H1 (cell line): Measurements from ENCODE around the gene GATA5. TPM values are rescaled to one million over a fixed set of nuclear protein-coding genes. Genes with fewer than 3 reads are reported as not detected.

Experiments used
- CTCF ChIA-PET: fragments of 300-600 bp; sonication (Branson Sonifier 250); formaldehyde crosslinking; loops from one replicate; lab custom pipeline; 2021; ENCODE audit not compliant: partially characterized antibody; lab: Charles Lee
- POLR2A ChIA-PET: fragments of 300-600 bp; sonication (Branson Sonifier 250); formaldehyde crosslinking; loops from one replicate; lab custom pipeline; 2021; ENCODE audit warnings: inconsistent platforms; ENCODE audit not compliant: partially characterized antibody; lab: Charles Lee
- DNase-seq, 2 experiments: peaks; one replicate each; pipeline versions ENCODE4 v3.0.0 to v3.0.0-alpha.2; 2010 to 2022; ENCODE audit warnings: low spot score in 2 of 2, low read depth in 1 of 2, mixed read lengths in 1 of 2
- FAIRE-seq: peaks from 2 replicates; lab custom pipeline; 2011; peaks lifted over from hg19 to GRCh38; lab: Jason Lieb, UNC
- H2AFZ ChIP-seq: 2 replicates; pipeline ENCODE4 v1.8.1; 2012; ENCODE audit warnings: low read length, inconsistent platforms
- H2AK5ac ChIP-seq: 2 replicates; pipeline ENCODE4 v1.6.1; 2013; ENCODE audit warnings: low read depth, low read length
- H2BK120ac ChIP-seq: replicated peaks from 2 replicates; pipeline ENCODE3; 2013; ENCODE audit warnings: low read depth, low read length, inconsistent platforms
- H2BK12ac ChIP-seq: 2 replicates; pipeline ENCODE4 v1.6.1; 2013; ENCODE audit warnings: low read depth, low read length
- H2BK15ac ChIP-seq: 2 replicates; pipeline ENCODE4 v1.6.1; 2013; ENCODE audit warnings: low read length
- H2BK20ac ChIP-seq: 2 replicates; pipeline ENCODE4 v1.6.1; 2013; ENCODE audit warnings: low read length
- H2BK5ac ChIP-seq: 2 replicates; pipeline ENCODE4 v1.6.1; 2013; ENCODE audit warnings: low read depth, low read length
- H3K14ac ChIP-seq: 2 replicates; pipeline ENCODE4 v1.6.1; 2013; ENCODE audit warnings: inconsistent platforms; ENCODE audit not compliant: insufficient read length
- H3K18ac ChIP-seq: 2 replicates; pipeline ENCODE4 v1.6.1; 2013; ENCODE audit warnings: low read length; ENCODE audit errors: extremely low read depth
- H3K23ac ChIP-seq: 2 replicates; pipeline ENCODE4 v1.6.1; 2013; ENCODE audit warnings: inconsistent platforms; ENCODE audit not compliant: insufficient read length
- H3K23me2 ChIP-seq: 2 replicates; pipeline ENCODE4 v1.6.1; 2013; ENCODE audit warnings: low read depth, low read length
- H3K27ac ChIP-seq: 2 replicates; pipeline ENCODE4 v1.6.1; 2011; ENCODE audit warnings: low read depth, low read length, inconsistent platforms
- H3K27me3 ChIP-seq, 4 experiments: replicated peaks in 1 of 4; 1 replicate in 1 of 4; 2 replicates in 3 of 4; pipeline versions ENCODE4 v1.6.1 to v1.8.1; 2011 to 2013; ENCODE audit warnings: low read length in 3 of 4, mild to moderate bottlenecking in 3 of 4, inconsistent platforms in 2 of 4, mixed read lengths in 2 of 4, moderate library complexity in 1 of 4; ENCODE audit not compliant: control insufficient read depth in 3 of 4, insufficient read depth in 3 of 4; ENCODE audit errors: extremely low read depth in 1 of 4
- H3K36me3 ChIP-seq, 4 experiments: 2 replicates each; pipeline versions ENCODE4 v1.6.1 to v1.8.1; 2011 to 2013; ENCODE audit warnings: mild to moderate bottlenecking in 4 of 4, low read length in 3 of 4, moderate library complexity in 2 of 4, control low read depth in 1 of 4, inconsistent platforms in 1 of 4; ENCODE audit not compliant: insufficient read depth in 4 of 4, control insufficient read depth in 2 of 4
- H3K4ac ChIP-seq: replicated peaks from 2 replicates; pipeline ENCODE3; 2013; ENCODE audit warnings: low read length, low read depth, mixed read lengths, inconsistent platforms; ENCODE audit not compliant: insufficient read length
- H3K4me1 ChIP-seq, 4 experiments: replicated peaks in 1 of 4; 1 replicate in 1 of 4; 2 replicates in 3 of 4; pipeline versions ENCODE4 v1.6.1 to v1.8.1; 2011 to 2013; ENCODE audit warnings: low read length in 3 of 4, inconsistent platforms in 2 of 4, mixed read lengths in 1 of 4; ENCODE audit not compliant: insufficient read depth in 4 of 4, control insufficient read depth in 3 of 4
- H3K4me2 ChIP-seq, 2 experiments: 2 replicates each; pipeline versions ENCODE4 v1.6.1 to v1.8.1; 2011 to 2013; ENCODE audit warnings: low read depth in 2 of 2, low read length in 2 of 2, control low read depth in 1 of 2, inconsistent platforms in 1 of 2, mild to moderate bottlenecking in 1 of 2; ENCODE audit not compliant: insufficient read depth in 1 of 2
- H3K4me3 ChIP-seq, 4 experiments: fragments of 200-600, 300-600 bp in 1 of 4; sonication (generic), shearing (Covaris generic), sonication (Bioruptor Twin) in 1 of 4; 2 replicates each; pipeline versions ENCODE4 v1.5.1 to v1.8.1; 2011 to 2016; ENCODE audit warnings: low read length in 4 of 4, low read depth in 3 of 4, control low read depth in 2 of 4, inconsistent platforms in 2 of 4, mild to moderate bottlenecking in 2 of 4, mixed read lengths in 1 of 4, moderate library complexity in 1 of 4; ENCODE audit not compliant: insufficient read depth in 2 of 4; ENCODE audit errors: extremely low read depth in 1 of 4
- H3K56ac ChIP-seq: replicated peaks from 2 replicates; pipeline ENCODE3; 2013; ENCODE audit warnings: low read depth, mild to moderate bottlenecking, mixed read lengths, low read length, inconsistent platforms; ENCODE audit not compliant: insufficient read length
- H3K79me1 ChIP-seq: 2 replicates; pipeline ENCODE4 v1.6.1; 2013; ENCODE audit warnings: low read depth, low read length, control low read depth
- H3K79me2 ChIP-seq, 2 experiments: 2 replicates each; pipeline versions ENCODE4 v1.6.1 to v1.8.1; 2012 to 2013; ENCODE audit warnings: low read length in 2 of 2, mild to moderate bottlenecking in 2 of 2, inconsistent platforms in 1 of 2; ENCODE audit not compliant: insufficient read depth in 2 of 2, control insufficient read depth in 1 of 2
- H3K9ac ChIP-seq, 4 experiments: replicated peaks in 1 of 4; 1 replicate in 1 of 4; 2 replicates in 3 of 4; pipeline versions ENCODE4 v1.6.1 to v1.8.1; 2011 to 2013; ENCODE audit warnings: low read depth in 3 of 4, low read length in 3 of 4, control low read depth in 2 of 4, mild to moderate bottlenecking in 2 of 4, moderate library complexity in 2 of 4, inconsistent platforms in 1 of 4; ENCODE audit errors: extremely low read depth in 1 of 4
- H3K9me3 ChIP-seq, 2 experiments: 2 replicates each; pipeline versions ENCODE4 v1.6.1 to v1.8.1; 2012 to 2013; ENCODE audit warnings: mild to moderate bottlenecking in 2 of 2, moderate library complexity in 2 of 2, control low read depth in 1 of 2, inconsistent platforms in 1 of 2, low read depth in 1 of 2, low read length in 1 of 2, mixed read lengths in 1 of 2; ENCODE audit not compliant: insufficient read depth in 2 of 2
- H4K20me1 ChIP-seq, 2 experiments: replicated peaks in 1 of 2; 2 replicates each; pipeline versions ENCODE3 to v1.8.1; 2011 to 2013; ENCODE audit warnings: inconsistent platforms in 2 of 2, low read length in 2 of 2, mild to moderate bottlenecking in 1 of 2; ENCODE audit not compliant: insufficient read depth in 2 of 2, control insufficient read depth in 1 of 2
- H4K5ac ChIP-seq: 2 replicates; pipeline ENCODE4 v1.6.1; 2013; ENCODE audit warnings: low read length, low read depth, mixed read lengths, inconsistent platforms; ENCODE audit not compliant: insufficient read length
- H4K8ac ChIP-seq: 2 replicates; pipeline ENCODE4 v1.8.0; 2013; ENCODE audit warnings: mild to moderate bottlenecking, moderate library complexity, low read length, inconsistent platforms; ENCODE audit not compliant: insufficient read depth; ENCODE audit errors: extremely low read depth
- H4K91ac ChIP-seq: replicated peaks from 2 replicates; pipeline ENCODE3; 2013; ENCODE audit warnings: low read length, mixed read lengths, inconsistent platforms; ENCODE audit not compliant: insufficient read length
- ASH2L ChIP-seq: fragments of 200-600, 300-600 bp; sonication (generic); IDR thresholded peaks from one replicate; pipeline ENCODE4 v1.7.1; 2017; ENCODE audit warnings: low read length
- BRCA1 ChIP-seq: IDR thresholded peaks from 2 replicates; pipeline ENCODE4 v1.6.1; 2012; ENCODE audit warnings: low read depth, low read length, improper control_type of control experiment
- POLR2A ChIP-seq, 2 experiments: IDR thresholded peaks; 1 replicate in 1 of 2; 2 replicates in 1 of 2; pipeline ENCODE4 v1.6.1; 2011; ENCODE audit warnings: low read depth in 2 of 2, low read length in 2 of 2, mild to moderate bottlenecking in 2 of 2; ENCODE audit errors: control extremely low read depth in 1 of 2
- WGBS, 2 experiments: shearing (Covaris generic) in 1 of 2; methylation state at CpG; one replicate each; pipeline versions ENCODE4 v1.1.6 to v1.1.7; 2013 to 2015; ENCODE audit warnings: low lambda C conversion rate in 2 of 2, mixed read lengths in 2 of 2, inconsistent platforms in 1 of 2, low coverage in 1 of 2, missing lambda C conversion rate in 1 of 2; ENCODE audit not compliant: insufficient replicate concordance in 2 of 2, insufficient coverage in 1 of 2, insufficient read length in 1 of 2; ENCODE audit errors: extremely low coverage in 1 of 2, missing lambda C conversion rate in 1 of 2; 5-methylcytosine and 5-hydroxymethylcytosine counted together
- polyA plus RNA-seq, 7 experiments: library from polyadenylated mRNA; depleted of rRNA in 3 of 7; stranded (reverse) in 5 of 7; unstranded in 2 of 7; fragments of >200 nt in 5 of 7; fragments of 200-250 nt in 2 of 7; gene quantifications; 1 replicate in 5 of 7; 2 replicates in 1 of 7; 4 replicates in 1 of 7; pipeline versions ENCODE4 v1.2.1 to v1.2.3, GENCODE V29; 2011 to 2013; ENCODE audit warnings: missing spikeins in 2 of 7, mixed read lengths in 2 of 7
- total RNA-seq: library from RNA; stranded (reverse); fragmentation: NEBNext Ultra II Directional; extraction: Animal tissue kit (Norgen Biotek cat#: 25700); gene quantifications from 2 replicates; pipeline ENCODE4 v1.2.1, GENCODE V29; 2021

GATA5 gene
- total and polyA plus RNA-seq, 2 of the 8 experiments (the other 6 are each of a cell fraction or from before 2014, with no cell fraction given): 0.08 to 0.11 TPM

- Histone ChIP-seq H3K9me3 (no peaks in the 10 kb centered on the region), H3K27ac (no peak overlapping the region), H3K23ac (no peak overlapping the region), H3K4me3 (no peak overlapping the region), H3K9ac (no peak overlapping the region), H3K18ac (no peak overlapping the region), H3K79me2 (no peaks in the 10 kb centered on the region), H4K8ac (peak overlapping the region; percentile 48; the same call in 1 of the 2 replicates), H2BK120ac (no peak overlapping the region), H2AFZ (no peak overlapping the region), H4K5ac (no peak overlapping the region), H2BK12ac (no peak overlapping the region), H3K27me3 (peaks cover 12 to 55% (median 50%) of the 10 kb centered on the region in 4 experiments), H3K4ac (no peak overlapping the region), H3K14ac (no peak overlapping the region), H3K36me3 (no peaks in the 10 kb centered on the region), H2AK5ac (no peak overlapping the region), H2BK15ac (no peak overlapping the region), H2BK20ac (no peak overlapping the region), H4K91ac (no peak overlapping the region), H3K4me2 (no peak overlapping the region; a peak in 1 of 4 replicates), H2BK5ac (no peak overlapping the region), H3K56ac (no peak overlapping the region), H3K23me2 (no peaks in the 10 kb centered on the region), H3K4me1 (peaks cover 0 to 36% (median 29%) of the 10 kb centered on the region in 4 experiments; a peak in 6 of 7 replicates), H3K79me1 (0 out of 2 replicates have a peak, but pooled peaks cover 2% of the 10 kb centered on the region), H4K20me1 (peaks cover 0 to 11% of the 10 kb centered on the region in 2 experiments)
- DNase-seq (no peak), FAIRE-seq (no peak)
- WGBS, 2 experiments: 62% methylated on average over 21 of the region's 21 CpGs; no CpG with 5 or more reads in 1 of the 2 experiments
- ChIA-PET POLR2A (no interaction called here), CTCF (interaction anchor here (0.9 to 1.0 kb wide), 2 partner anchors 10 to 15 kb away, joined by 3 read pairs; no protein-coding TSS in a partner anchor)
- TF ChIP-seq POLR2A (IDR thresholded peaks at IDR 0.05; ENCODE audit: control extremely low read depth in 1 of 2, low read depth in 2 of 2, low read length in 2 of 2) (no peak), ASH2L (no peak), BRCA1 (no peak)
Observed at GRCh38 chr20:62485062-62485700, 9.4 kb upstream of the GATA5 start.
